Psoas muscle (tissue), 8 donors: Measurements from ENCODE around the gene DPP3. TPM values are rescaled to one million over a fixed set of nuclear protein-coding genes. Genes with fewer than 3 reads are reported as not detected.

Experiments used
- ATAC-seq, 4 donors: fragments of 200-7000 bp; cut with Tn5 transposase; one replicate each; pipeline ENCODE4 v1.9.1; 2020; ENCODE audit warnings: moderate library complexity in 3 of 4, mild to moderate bottlenecking in 2 of 4
- DNase-seq, 2 donors: peaks; one replicate each; pipeline ENCODE4 v3.0.0-alpha.2; 2020
- H3K27ac ChIP-seq: fragments of 200-600 bp; one replicate; pipeline ENCODE4 v1.8.0; 2022
- H3K27me3 ChIP-seq, 3 donors: fragments of 200-600 bp in 1 of 3; one replicate each; pipeline versions ENCODE4 v1.6.1 to v1.8.0; 2013 to 2022; ENCODE audit warnings: low read length in 2 of 3, mild to moderate bottlenecking in 2 of 3, moderate library complexity in 1 of 3; ENCODE audit not compliant: insufficient read depth in 3 of 3
- H3K36me3 ChIP-seq, 2 donors: fragments of 200-600 bp in 1 of 2; one replicate each; pipeline versions ENCODE4 v1.6.1 to v1.8.0; 2013 to 2022; ENCODE audit warnings: low read depth in 1 of 2, mild to moderate bottlenecking in 1 of 2, moderate library complexity in 1 of 2; ENCODE audit not compliant: insufficient read depth in 1 of 2
- H3K4me1 ChIP-seq: fragments of 200-600 bp; one replicate; pipeline ENCODE4 v1.8.0; 2022
- H3K4me3 ChIP-seq: fragments of 200-600 bp; one replicate; pipeline ENCODE4 v1.8.0; 2022; ENCODE audit warnings: mild to moderate bottlenecking
- H3K9me3 ChIP-seq: fragments of 200-600 bp; one replicate; pipeline ENCODE4 v1.8.0; 2022
- CTCF ChIP-seq: fragments of 200-600 bp; IDR thresholded peaks from one replicate; pipeline ENCODE4 v1.8.0; 2022; ENCODE audit warnings: antibody characterized with exemption
- WGBS, 3 donors: extraction: QIAGEN DNeasy Blood & Tissue Kit; methylation state at CpG; one replicate each; pipeline versions ENCODE4 v1.1.6 to v1.1.7; 2013; 5-methylcytosine and 5-hydroxymethylcytosine counted together
- intact Hi-C, 2 donors: fragments of 100-400 bp; cut with DNase I; formaldehyde crosslinking; loops; one replicate each; pipeline versions ENCODE4 v1.11.0 to v1.14.2; 2022
- polyA plus RNA-seq, 3 donors: library from polyadenylated mRNA; stranded (reverse); fragments of 200-250 nt; gene quantifications; one replicate each; pipeline ENCODE4 v1.2.3, GENCODE V29; 2013
- total RNA-seq, 4 donors: library from RNA; stranded (reverse); fragmentation: NEBNext Ultra II Directional in 2 of 4; extraction: Animal tissue kit (Norgen Biotek cat#: 25700) in 2 of 4; gene quantifications; one replicate each; pipeline versions ENCODE4 v1.2.1 to v1.2.4, GENCODE V29; 2021 to 2023
- donor health status: healthy with polysubstance abuse.
- donor health status: DM: no; HTN: no; CAD: no; lungs with moderate emphysema.
- donor health status: Bipolar disorder and iron deficiency.
- donor health status: healthy.
- donor health status: DM: yes; HTN: yes; CAD: no.
- donor health status: DM: no; HTN: no; CAD: no.
- donor health status: DM: no; HTN: no; CAD: no.
- donor health status: DM: yes; HTN: yes; CAD: no.

DPP3 gene
- total and polyA plus RNA-seq, 7 donors, result 24.0 to 58.7 (median 33.3) TPM

DNA sequence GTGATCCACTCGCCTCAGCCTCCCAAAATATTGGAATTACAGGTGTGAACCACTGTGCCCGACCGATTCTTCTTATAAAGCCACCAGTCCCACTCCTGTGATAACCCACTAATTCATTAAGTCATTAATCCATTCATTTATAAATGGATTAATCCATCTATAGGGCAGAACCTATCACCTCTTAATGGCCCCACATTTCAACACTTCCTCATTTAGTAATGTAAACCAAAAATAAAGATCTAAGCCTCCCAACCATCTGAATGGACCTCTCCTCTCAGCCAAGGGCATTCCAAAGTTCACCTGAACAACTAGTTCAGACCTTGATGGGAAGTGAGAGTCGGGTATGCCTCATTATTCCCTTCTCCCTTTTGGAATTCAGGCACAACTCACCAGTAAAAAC is 31.7 kb upstream of the DPP3 start:
- DNase-seq (no peak), ATAC-seq (no peak)
- no peaks in the 10 kb centered on the region for H3K27me3 ChIP-seq
- no peaks in the 10 kb centered on the region for H3K4me1 ChIP-seq
- H3K27ac ChIP-seq, result no peak overlapping the region
- no peak for TF ChIP-seq CTCF
- WGBS, 3 donors, result 71 to 79% (median 77%) methylated on average over 4 of the region's 4 CpGs
- intact Hi-C loops, result no loop called here
- no peaks in the 10 kb centered on the region for H3K36me3 ChIP-seq
- H3K4me3 ChIP-seq, result no peak overlapping the region
- H3K9me3 ChIP-seq, result no peaks in the 10 kb centered on the region

DNA sequence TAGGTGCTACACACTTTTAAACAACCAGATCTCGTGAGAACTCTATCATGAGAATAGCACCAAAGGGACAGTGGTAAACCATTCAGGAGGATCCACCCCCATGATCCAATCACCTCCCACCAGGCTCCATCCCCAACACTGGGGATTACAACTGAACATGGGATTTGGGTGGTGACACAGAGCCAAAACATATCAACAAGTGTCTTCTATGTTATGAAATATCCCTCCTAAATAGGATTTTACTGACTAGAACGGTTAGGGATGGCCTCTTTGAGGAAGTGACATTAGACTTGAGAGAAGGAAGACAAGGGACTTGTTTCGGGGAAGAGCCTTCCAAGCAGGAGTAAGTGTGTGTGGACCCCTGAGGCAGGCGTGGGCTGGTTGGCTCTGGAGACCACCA is 29.7 kb upstream of the DPP3 start:
- DNase-seq (no peak), ATAC-seq (no peak)
- H3K27me3 ChIP-seq, result no peaks in the 10 kb centered on the region
- H3K36me3 ChIP-seq, result no peaks in the 10 kb centered on the region
- TF ChIP-seq CTCF, result no peak
- intact Hi-C loops, result no loop called here
- no peak overlapping the region for H3K4me3 ChIP-seq
- no peak overlapping the region for H3K27ac ChIP-seq
- 56 to 71% (median 60%) methylated on average over 4 of the region's 4 CpGs for WGBS, 3 donors
- H3K4me1 ChIP-seq, result no peaks in the 10 kb centered on the region
- H3K9me3 ChIP-seq, result no peaks in the 10 kb centered on the region

GRCh38 chr11:66451663-66452062 is 28.6 kb upstream of the DPP3 start:
- no peak overlapping the region for H3K27ac ChIP-seq
- no peak for ATAC-seq
- intact Hi-C loops, result no loop called here
- H3K27me3 ChIP-seq, result no peaks in the 10 kb centered on the region
- WGBS, 3 donors, result 57 to 65% (median 63%) methylated on average over 4 of the region's 4 CpGs
- no peak overlapping the region for H3K4me3 ChIP-seq
- H3K36me3 ChIP-seq, result no peaks in the 10 kb centered on the region
- no peaks in the 10 kb centered on the region for H3K4me1 ChIP-seq
- no peaks in the 10 kb centered on the region for H3K9me3 ChIP-seq
- no peak for TF ChIP-seq CTCF
- no peak for DNase-seq

GRCh38 chr11:66454247-66454646 is 26.0 kb upstream of the DPP3 start:
- intact Hi-C loops, result no loop called here
- H3K27me3 ChIP-seq, result no peaks in the 10 kb centered on the region
- no peak for DNase-seq
- H3K36me3 ChIP-seq, result no peaks in the 10 kb centered on the region
- no peak for TF ChIP-seq CTCF
- no peak overlapping the region for H3K4me3 ChIP-seq
- 20 to 32% (median 31%) methylated on average over 6 of the region's 6 CpGs for WGBS, 3 donors
- ATAC-seq, result no peak
- no peaks in the 10 kb centered on the region for H3K9me3 ChIP-seq
- no peak overlapping the region for H3K27ac ChIP-seq
- H3K4me1 ChIP-seq, result no peaks in the 10 kb centered on the region

DNA sequence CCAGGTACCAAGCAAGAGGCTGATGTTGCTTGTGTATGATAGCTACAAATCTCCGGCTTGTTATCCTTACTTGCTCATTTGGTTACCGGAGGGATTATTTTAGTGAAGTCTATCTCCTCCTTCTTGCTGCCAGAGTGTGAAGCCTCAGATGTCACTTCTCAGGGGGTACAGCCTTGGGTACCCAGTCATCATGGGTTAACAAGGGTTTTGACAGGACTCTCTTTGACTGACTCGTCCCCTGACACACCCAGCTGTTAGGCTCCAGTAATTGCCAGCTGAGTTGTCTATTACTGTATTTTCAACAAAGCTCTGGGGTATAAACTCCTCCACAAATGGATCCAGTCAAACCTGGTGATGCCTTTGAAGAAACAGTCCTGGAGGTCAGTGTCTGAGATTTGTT is 25.4 kb upstream of the DPP3 start:
- Histone ChIP-seq H3K9me3 (no peaks in the 10 kb centered on the region), H3K36me3 (no peaks in the 10 kb centered on the region), H3K27me3 (no peaks in the 10 kb centered on the region), H3K4me1 (no peaks in the 10 kb centered on the region), H3K27ac (no peak overlapping the region), H3K4me3 (no peak overlapping the region)
- 30 to 50% (median 36%) methylated on average over 3 of the region's 3 CpGs for WGBS, 3 donors
- DNase-seq (no peak), ATAC-seq (no peak)
- no peak for TF ChIP-seq CTCF
- intact Hi-C loops, result no loop called here
